IMR-90 (cell line): ENCODE results near the gene ARHGAP10. TPM values are rescaled to one million over a fixed set of nuclear protein-coding genes. Genes with fewer than 3 reads are reported as not detected.
"Not testable (repeated sequence)": the region's sequence is repeated elsewhere in the genome, so short reads cannot be mapped to it uniquely, and the experiment has no call there.

Source experiments
- ATAC-seq: fragments of 200-7000 bp; cut with Tn5 transposase; 2 replicates; pipeline ENCODE4 v1.9.1; 2020; ENCODE audit warnings: low read depth, mild to moderate bottlenecking, moderate library complexity
- BruUV-seq: library from RNA; stranded (reverse); fragments of 400-500 nt; replicated peaks from 2 replicates; lab custom pipeline; 2021; lab: Mats Ljungman, UMichigan
- CTCF ChIA-PET: fragments of 300-600 bp; formaldehyde crosslinking; extraction: SDS; loops from one replicate; lab custom pipeline; 2021; ENCODE audit warnings: antibody characterized with exemption; lab: Yijun Ruan, JAX
- POLR2A ChIA-PET: fragments of 300-600 bp; sonication (Branson Sonifier 250); formaldehyde crosslinking; loops from one replicate; lab custom pipeline; 2022; ENCODE audit warnings: antibody characterized with exemption; ENCODE audit not compliant: unreplicated experiment; lab: Charles Lee
- DNase-seq: peaks from one replicate; pipeline ENCODE4 v3.0.0; 2013
- H2AFZ ChIP-seq: replicated peaks from 2 replicates; pipeline ENCODE3; 2013; ENCODE audit warnings: low read length, mild to moderate bottlenecking; ENCODE audit not compliant: poor library complexity
- H2AK5ac ChIP-seq: 2 replicates; pipeline ENCODE4 v1.6.1; 2013; ENCODE audit warnings: low read depth, low read length, inconsistent platforms
- H2AK9ac ChIP-seq: replicated peaks from 2 replicates; pipeline ENCODE3; 2013; ENCODE audit warnings: mild to moderate bottlenecking, low read depth, low read length, moderate library complexity; ENCODE audit not compliant: poor library complexity
- H2BK120ac ChIP-seq: 2 replicates; pipeline ENCODE4 v1.6.1; 2013; ENCODE audit warnings: low read depth, low read length, inconsistent platforms
- H2BK15ac ChIP-seq: 3 replicates; pipeline ENCODE4 v1.6.1; 2013; ENCODE audit warnings: low read depth, low read length, inconsistent platforms
- H2BK20ac ChIP-seq: 2 replicates; pipeline ENCODE4 v1.6.1; 2013; ENCODE audit warnings: low read depth, mild to moderate bottlenecking, inconsistent platforms, low read length, moderate library complexity
- H2BK5ac ChIP-seq: 2 replicates; pipeline ENCODE4 v1.6.1; 2013; ENCODE audit warnings: mild to moderate bottlenecking, low read depth, low read length, inconsistent platforms; ENCODE audit not compliant: poor library complexity, severe bottlenecking
- H3K14ac ChIP-seq: replicated peaks from 2 replicates; pipeline ENCODE4 v1.6.1; 2013; ENCODE audit warnings: low read depth, low read length, inconsistent platforms
- H3K18ac ChIP-seq: 2 replicates; pipeline ENCODE4 v1.6.1; 2013; ENCODE audit warnings: low read depth, low read length, control low read depth
- H3K23ac ChIP-seq: 2 replicates; pipeline ENCODE4 v1.6.1; 2013; ENCODE audit warnings: low read depth, low read length, inconsistent platforms
- H3K27ac ChIP-seq: 2 replicates; pipeline ENCODE4 v1.5.1; 2013; ENCODE audit warnings: mild to moderate bottlenecking, control low read depth, low read length; ENCODE audit not compliant: insufficient read depth
- H3K27me3 ChIP-seq: 2 replicates; pipeline ENCODE4 v1.6.1; 2013; ENCODE audit warnings: low read length; ENCODE audit not compliant: control insufficient read depth, insufficient read depth
- H3K36me3 ChIP-seq: 2 replicates; pipeline ENCODE4 v1.6.1; 2013; ENCODE audit warnings: low read length, mixed read lengths; ENCODE audit not compliant: control insufficient read depth, insufficient read depth
- H3K4ac ChIP-seq: 2 replicates; pipeline ENCODE4 v1.6.1; 2013; ENCODE audit warnings: low read depth, low read length, inconsistent platforms
- H3K4me1 ChIP-seq: 2 replicates; pipeline ENCODE4 v1.6.1; 2013; ENCODE audit warnings: low read length, mixed read lengths; ENCODE audit not compliant: control insufficient read depth, insufficient read depth
- H3K4me2 ChIP-seq: 2 replicates; pipeline ENCODE4 v1.6.1; 2013; ENCODE audit warnings: low read depth, mild to moderate bottlenecking, control low read depth, low read length, moderate library complexity
- H3K4me3 ChIP-seq: 2 replicates; pipeline ENCODE4 v1.5.1; 2013; ENCODE audit warnings: low read depth, mild to moderate bottlenecking, control low read depth, low read length, moderate library complexity; ENCODE audit not compliant: insufficient read depth
- H3K56ac ChIP-seq: 2 replicates; pipeline ENCODE4 v1.6.1; 2013; ENCODE audit warnings: low read length, inconsistent platforms; ENCODE audit not compliant: insufficient read depth; ENCODE audit errors: extremely low read depth
- H3K79me1 ChIP-seq, 2 experiments: 2 replicates each; pipeline ENCODE4 v1.6.1; 2013; ENCODE audit warnings: low read length in 2 of 2, inconsistent platforms in 1 of 2, low read depth in 1 of 2
- H3K9ac ChIP-seq: 2 replicates; pipeline ENCODE4 v1.6.1; 2013; ENCODE audit warnings: low read depth, low read length, control low read depth
- H3K9me1 ChIP-seq: 2 replicates; pipeline ENCODE4 v1.6.1; 2013; ENCODE audit warnings: low read length, inconsistent platforms; ENCODE audit not compliant: insufficient read depth
- H3K9me3 ChIP-seq: 2 replicates; pipeline ENCODE4 v1.6.1; 2013; ENCODE audit warnings: low read length; ENCODE audit not compliant: control insufficient read depth, insufficient read depth
- H4K20me1 ChIP-seq: 2 replicates; pipeline ENCODE4 v1.6.1; 2013; ENCODE audit warnings: low read length, inconsistent platforms; ENCODE audit not compliant: insufficient read depth
- H4K5ac ChIP-seq: 2 replicates; pipeline ENCODE4 v1.6.1; 2013; ENCODE audit warnings: mild to moderate bottlenecking, low read depth, low read length, control low read depth
- H4K8ac ChIP-seq, 2 experiments: 2 replicates each; pipeline ENCODE4 v1.6.1; 2013; ENCODE audit warnings: low read depth in 2 of 2, low read length in 2 of 2, control low read depth in 1 of 2, inconsistent platforms in 1 of 2
- H4K91ac ChIP-seq: 2 replicates; pipeline ENCODE4 v1.6.1; 2013; ENCODE audit warnings: low read depth, low read length, inconsistent platforms; ENCODE audit not compliant: insufficient read depth
- MAZ ChIP-seq: IDR thresholded peaks from 2 replicates; pipeline ENCODE4 v1.6.1; 2012; ENCODE audit warnings: low read depth, mild to moderate bottlenecking, low read length, improper control_type of control experiment, moderate library complexity, borderline replicate concordance
- MXI1 ChIP-seq: IDR thresholded peaks from 2 replicates; pipeline ENCODE4 v1.6.1; 2012; ENCODE audit warnings: low read depth, mild to moderate bottlenecking, low read length, moderate library complexity, borderline replicate concordance
- RFX5 ChIP-seq: IDR thresholded peaks from 2 replicates; pipeline ENCODE4 v1.8.0; 2012; ENCODE audit warnings: low read depth, mild to moderate bottlenecking, low read length, moderate library complexity
- USF2 ChIP-seq: fragments of 150-350 bp; IDR thresholded peaks from 2 replicates; pipeline ENCODE4 v1.6.1; 2017; ENCODE audit warnings: mild to moderate bottlenecking, antibody characterized with exemption, low read length, low read depth
- WGBS, 2 experiments: methylation state at CpG; one replicate each; pipeline versions ENCODE4 v1.1.5 to v1.1.7; 2013; ENCODE audit warnings: missing lambda C conversion rate in 2 of 2; ENCODE audit not compliant: insufficient read length in 1 of 2; ENCODE audit errors: extremely low coverage in 2 of 2; 5-methylcytosine and 5-hydroxymethylcytosine counted together
- dilution Hi-C: fragments of 300-500 bp; cut with HindIII; formaldehyde crosslinking; loops from one replicate; pipeline ENCODE4 v1.14.3; 2018; ENCODE audit warnings: low sequenced_read_pairs; ENCODE audit not compliant: unreplicated experiment
- in situ Hi-C: fragments of 300-500 bp; cut with MboI; formaldehyde crosslinking; loops from 3 replicates; pipeline ENCODE4 v1.14.3; 2019; ENCODE audit warnings: low sequenced_read_pairs, inconsistent platforms, mixed read lengths
- intact Hi-C: fragments of 100-400 bp; cut with micrococcal nuclease; formaldehyde crosslinking; loops from 2 replicates; pipeline ENCODE4 v1.10.0; 2022
- polyA plus RNA-seq, 3 experiments: library from polyadenylated mRNA; depleted of rRNA; stranded (reverse); fragments of >200 nt; gene quantifications; 2 replicates each; pipeline ENCODE4 v1.2.3, GENCODE V29; 2012; ENCODE audit warnings: low replicate concordance in 1 of 3
- total RNA-seq: library from RNA; depleted of rRNA; stranded (reverse); fragments of >200 nt; gene quantifications from 2 replicates; pipeline ENCODE4 v1.2.3, GENCODE V29; 2012

Gene ARHGAP10
- total and polyA plus RNA-seq, 2 of the 4 experiments (the other 2 are of a cell fraction) = 27.1 to 29.4 TPM

- no peak overlapping the region for H2AK5ac ChIP-seq
- H2AFZ ChIP-seq = no peak overlapping the region
- no peak overlapping the region for H4K8ac ChIP-seq
- H3K79me1 ChIP-seq = no peaks in the 10 kb centered on the region
- ChIA-PET POLR2A (no interaction called here), CTCF (no interaction called here)
- no peak overlapping the region for H3K4ac ChIP-seq
- in situ Hi-C loops = no loop called here
- no peak overlapping the region for H3K23ac ChIP-seq
- no peak overlapping the region for H2BK120ac ChIP-seq
- no peak for TF ChIP-seq MAZ
- no peak for TF ChIP-seq RFX5
- no peak for TF ChIP-seq MXI1
- TF ChIP-seq USF2 = no peak
- no peak overlapping the region for H3K18ac ChIP-seq
- no peaks in the 10 kb centered on the region for H3K27me3 ChIP-seq
- WGBS, 2 experiments = no CpG with 5 or more reads among the region's 3 CpGs
- no peak overlapping the region for H3K56ac ChIP-seq
- H4K20me1 ChIP-seq = no peaks in the 10 kb centered on the region
- BruUV-seq = no TSS peak
- H3K36me3 ChIP-seq = peaks cover 15% of the 10 kb centered on the region
- no peak overlapping the region for H4K91ac ChIP-seq
- no peak overlapping the region for H2BK15ac ChIP-seq
- intact Hi-C loops = no loop called here
- no peak overlapping the region for H3K27ac ChIP-seq
- no peak for ATAC-seq
- dilution Hi-C loops = no loop called here
- no peaks in the 10 kb centered on the region for H3K4me1 ChIP-seq
- DNase-seq = no peak
- H3K9me1 ChIP-seq = no peaks in the 10 kb centered on the region
- no peak overlapping the region for H2BK20ac ChIP-seq
- H3K9me3 ChIP-seq = peaks cover 6% of the 10 kb centered on the region; the same call in 1 of the 2 replicates
- H2AK9ac ChIP-seq = no peak overlapping the region
- H3K4me2 ChIP-seq = no peak overlapping the region
- H3K9ac ChIP-seq = no peak overlapping the region
- no peak overlapping the region for H3K4me3 ChIP-seq
- no peak overlapping the region for H4K5ac ChIP-seq
- no peak overlapping the region for H2BK5ac ChIP-seq
- H3K14ac ChIP-seq = no peak overlapping the region
Observed at GRCh38 chr4:148081745-148082144, 349.9 kb downstream of the ARHGAP10 start.

- H4K20me1 ChIP-seq, H3K4me1 ChIP-seq, H4K8ac ChIP-seq, dilution Hi-C loops, H3K27me3 ChIP-seq, H2AK5ac ChIP-seq, H2AK9ac ChIP-seq, H3K4me3 ChIP-seq, H2AFZ ChIP-seq, H3K9me3 ChIP-seq, H4K5ac ChIP-seq, H2BK120ac ChIP-seq, H3K56ac ChIP-seq, H3K14ac ChIP-seq, H3K23ac ChIP-seq, H4K91ac ChIP-seq, H2BK5ac ChIP-seq, H3K9me1 ChIP-seq, H3K4ac ChIP-seq, H3K4me2 ChIP-seq, in situ Hi-C loops, H3K18ac ChIP-seq, H3K9ac ChIP-seq, H2BK15ac ChIP-seq, DNase-seq, CTCF ChIA-PET, H3K27ac ChIP-seq, ATAC-seq, intact Hi-C loops, H3K79me1 ChIP-seq, POLR2A ChIA-PET, H2BK20ac ChIP-seq, BruUV-seq: not testable (repeated sequence)
- peaks cover 10% of the 10 kb centered on the region for H3K36me3 ChIP-seq
- no CpG with 5 or more reads among the region's 4 CpGs for WGBS, 2 experiments
Observed at GRCh38 chr4:148083073-148083472, 351.2 kb downstream of the ARHGAP10 start.
